Measurements from ENCODE around the gene GUCA2A. TPM values are rescaled to one million over a fixed set of nuclear protein-coding genes. Genes with fewer than 3 reads are reported as not detected.

The GUCA2A gene
- total and polyA plus RNA-seq, 2 experiments from 2014 or later = 8.7 to 13.5 TPM

DNA sequence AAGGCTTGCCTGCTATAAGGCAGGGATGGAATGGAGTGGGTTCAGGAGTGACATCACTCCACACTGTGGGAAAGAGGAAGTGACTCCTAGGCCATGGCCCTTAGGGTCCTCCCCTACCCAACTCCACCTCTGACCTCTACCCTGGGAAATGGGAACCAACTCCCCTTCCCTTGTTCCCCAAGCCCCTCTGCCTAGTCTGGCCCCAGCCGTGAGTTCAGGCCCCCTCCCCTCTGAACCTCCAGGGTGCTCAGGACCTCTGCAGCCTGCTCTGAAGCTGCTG, 3.8 kb upstream of the GUCA2A start:
- no peaks in the 10 kb centered on the region for H3K9me3 ChIP-seq (ENCODE audit: low read depth)
- TF ChIP-seq, protein P1, sequence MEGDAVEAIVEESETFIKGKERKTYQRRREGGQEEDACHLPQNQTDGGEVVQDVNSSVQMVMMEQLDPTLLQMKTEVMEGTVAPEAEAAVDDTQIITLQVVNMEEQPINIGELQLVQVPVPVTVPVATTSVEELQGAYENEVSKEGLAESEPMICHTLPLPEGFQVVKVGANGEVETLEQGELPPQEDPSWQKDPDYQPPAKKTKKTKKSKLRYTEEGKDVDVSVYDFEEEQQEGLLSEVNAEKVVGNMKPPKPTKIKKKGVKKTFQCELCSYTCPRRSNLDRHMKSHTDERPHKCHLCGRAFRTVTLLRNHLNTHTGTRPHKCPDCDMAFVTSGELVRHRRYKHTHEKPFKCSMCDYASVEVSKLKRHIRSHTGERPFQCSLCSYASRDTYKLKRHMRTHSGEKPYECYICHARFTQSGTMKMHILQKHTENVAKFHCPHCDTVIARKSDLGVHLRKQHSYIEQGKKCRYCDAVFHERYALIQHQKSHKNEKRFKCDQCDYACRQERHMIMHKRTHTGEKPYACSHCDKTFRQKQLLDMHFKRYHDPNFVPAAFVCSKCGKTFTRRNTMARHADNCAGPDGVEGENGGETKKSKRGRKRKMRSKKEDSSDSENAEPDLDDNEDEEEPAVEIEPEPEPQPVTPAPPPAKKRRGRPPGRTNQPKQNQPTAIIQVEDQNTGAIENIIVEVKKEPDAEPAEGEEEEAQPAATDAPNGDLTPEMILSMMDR (IDR thresholded peaks at IDR 0.05; ENCODE audit: poor library complexity) = no peak
- TF ChIP-seq EZH2 (IDR thresholded peaks at IDR 0.05; ENCODE audit: borderline replicate concordance) = no peak
- no peak for TF ChIP-seq EZH2phosphoT487 (IDR thresholded peaks at IDR 0.05; ENCODE audit: low read depth, severe bottlenecking, unreplicated experiment)
- H3K4me1 ChIP-seq (ENCODE audit: insufficient read depth) = peaks cover 16% of the 10 kb centered on the region
- H4K20me1 ChIP-seq (ENCODE audit: insufficient read depth, poor library complexity, severe bottlenecking) = no peaks in the 10 kb centered on the region
- WGBS (ENCODE audit: low lambda C conversion rate, missing lambda C conversion rate) = 71% methylated on average over 1 of the region's 1 CpG
- DNase-seq (ENCODE audit: low spot score) = no peak
- no peaks in the 10 kb centered on the region for H3K27me3 ChIP-seq
- H3K36me3 ChIP-seq (replicated peaks; ENCODE audit: insufficient read depth, low read depth) = no peaks in the 10 kb centered on the region
- no peak overlapping the region for H3K4me2 ChIP-seq
- no peak overlapping the region for H2AFZ ChIP-seq
- no peak overlapping the region for H3K27ac ChIP-seq
- no peaks in the 10 kb centered on the region for H3K9me2 ChIP-seq (replicated peaks; ENCODE audit: insufficient read depth)
- no peak overlapping the region for H3K4me3 ChIP-seq
- H3K79me2 ChIP-seq = no peaks in the 10 kb centered on the region

DNA sequence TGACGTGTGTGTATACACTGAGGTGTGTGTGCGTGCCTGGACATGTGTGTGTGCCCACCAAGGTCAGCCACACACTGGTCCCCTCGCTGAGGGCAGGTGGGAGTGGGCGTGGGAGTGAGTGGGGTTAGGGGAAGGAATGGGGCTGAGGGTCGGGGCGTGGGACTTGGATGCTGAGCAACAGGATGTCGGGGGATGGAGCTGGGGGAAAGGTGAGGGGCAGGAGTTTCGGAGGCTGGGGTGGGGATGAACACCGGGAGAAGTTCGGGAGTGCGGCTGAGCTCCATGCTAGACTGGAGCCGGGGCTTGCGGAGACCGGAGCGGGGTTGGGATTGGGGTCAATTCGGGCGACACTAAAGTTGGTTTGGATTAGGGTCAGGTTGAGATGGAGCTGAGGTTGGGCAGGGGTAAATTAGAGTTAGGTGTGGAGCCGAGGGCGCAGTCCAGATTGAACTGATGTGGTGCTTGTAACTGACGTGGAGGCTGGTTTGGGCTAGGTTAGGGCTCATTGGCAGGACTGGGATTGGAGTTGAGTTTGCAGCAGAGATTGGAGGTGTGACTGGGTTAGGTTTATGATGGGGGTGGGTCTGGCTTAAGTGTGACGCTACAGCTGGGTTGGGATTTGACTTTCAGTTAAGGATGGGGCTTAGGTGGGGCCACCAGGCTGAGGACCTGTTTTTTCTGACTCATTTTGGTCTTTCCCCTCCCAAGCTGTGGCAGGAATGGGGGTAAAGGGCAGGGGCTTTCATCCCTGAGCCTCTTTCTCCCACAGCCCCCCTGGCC, 3.3 kb upstream of the GUCA2A start:
- DNase-seq (ENCODE audit: low spot score) = no peak
- TF ChIP-seq, protein P1 (IDR thresholded peaks at IDR 0.05; ENCODE audit: poor library complexity) = no peak
- no peak for TF ChIP-seq EZH2 (IDR thresholded peaks at IDR 0.05; ENCODE audit: borderline replicate concordance)
- no peak for TF ChIP-seq EZH2phosphoT487 (IDR thresholded peaks at IDR 0.05; ENCODE audit: low read depth, severe bottlenecking, unreplicated experiment)
- Histone ChIP-seq H3K9me3 (ENCODE audit: low read depth) (no peaks in the 10 kb centered on the region), H2AFZ (no peak overlapping the region), H3K27me3 (no peaks in the 10 kb centered on the region), H3K4me3 (no peak overlapping the region), H3K36me3 (replicated peaks; ENCODE audit: insufficient read depth, low read depth) (no peaks in the 10 kb centered on the region), H3K27ac (no peak overlapping the region), H3K4me1 (ENCODE audit: insufficient read depth) (peaks cover 14% of the 10 kb centered on the region), H3K79me2 (no peaks in the 10 kb centered on the region), H4K20me1 (ENCODE audit: insufficient read depth, poor library complexity, severe bottlenecking) (no peaks in the 10 kb centered on the region), H3K4me2 (no peak overlapping the region), H3K9me2 (replicated peaks; ENCODE audit: insufficient read depth) (no peaks in the 10 kb centered on the region)
- WGBS (ENCODE audit: low lambda C conversion rate, missing lambda C conversion rate) = 88% methylated on average over 9 of the region's 21 CpGs

DNA sequence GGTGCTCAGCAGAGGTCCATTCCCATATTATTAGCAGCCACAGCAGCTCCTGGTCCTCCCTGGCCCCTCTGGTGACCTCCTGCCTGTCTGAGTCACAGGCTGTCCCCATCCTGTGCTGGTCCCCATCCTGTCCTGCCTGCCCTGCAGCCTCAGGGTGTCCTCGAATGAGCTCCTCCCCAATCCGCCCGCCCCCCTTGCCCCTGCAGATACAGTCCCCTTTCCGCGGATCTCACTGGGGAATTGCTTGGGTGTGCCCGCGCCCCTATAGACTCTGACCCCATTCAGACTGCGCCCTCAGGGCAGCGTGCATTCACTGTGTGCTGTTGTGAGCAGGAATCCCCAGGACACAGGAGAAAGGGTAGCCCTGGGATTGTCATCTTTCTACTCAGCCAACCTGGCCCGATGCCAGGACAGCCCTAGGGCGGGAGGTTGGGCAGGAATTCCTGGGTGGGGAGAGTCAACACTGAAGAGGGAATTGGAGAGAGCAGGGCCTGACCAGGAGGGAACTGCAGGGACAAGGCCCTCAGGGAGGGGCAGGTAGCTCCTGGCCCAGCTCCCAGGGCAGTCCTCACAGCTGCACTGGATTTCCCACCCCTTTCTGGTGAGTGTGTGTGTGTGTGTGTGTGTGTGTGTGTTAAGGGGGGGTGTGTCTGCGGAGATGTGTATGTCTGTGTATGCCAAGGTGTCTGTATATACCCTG, 1.1 kb upstream of the GUCA2A start:
- no peaks in the 10 kb centered on the region for H3K36me3 ChIP-seq (replicated peaks; ENCODE audit: insufficient read depth, low read depth)
- peak overlapping the region; percentile 67 for H3K4me2 ChIP-seq
- H3K4me3 ChIP-seq = no peak overlapping the region
- H3K27me3 ChIP-seq = no peaks in the 10 kb centered on the region
- H2AFZ ChIP-seq = no peak overlapping the region
- WGBS (ENCODE audit: low lambda C conversion rate, missing lambda C conversion rate) = 34% methylated on average over 9 of the region's 12 CpGs
- no peaks in the 10 kb centered on the region for H4K20me1 ChIP-seq (ENCODE audit: insufficient read depth, poor library complexity, severe bottlenecking)
- peak overlapping the region; percentile 80 for H3K27ac ChIP-seq
- H3K9me3 ChIP-seq (ENCODE audit: low read depth) = peaks cover 3% of the 10 kb centered on the region
- DNase-seq (ENCODE audit: low spot score) = peak; percentile 93
- no peaks in the 10 kb centered on the region for H3K9me2 ChIP-seq (replicated peaks; ENCODE audit: insufficient read depth)
- TF ChIP-seq, protein P1 (IDR thresholded peaks at IDR 0.05; ENCODE audit: poor library complexity) = no peak
- TF ChIP-seq EZH2 (IDR thresholded peaks at IDR 0.05; ENCODE audit: borderline replicate concordance) (no peak), EZH2phosphoT487 (IDR thresholded peaks at IDR 0.05; ENCODE audit: low read depth, severe bottlenecking, unreplicated experiment) (no peak)
- H3K79me2 ChIP-seq = no peaks in the 10 kb centered on the region
- H3K4me1 ChIP-seq (ENCODE audit: insufficient read depth) = peaks cover 14% of the 10 kb centered on the region
